K562 (cell line): ENCODE results near the gene ZMYND8. TPM values are rescaled to one million over a fixed set of nuclear protein-coding genes. Genes with fewer than 3 reads are reported as not detected.
A peak's percentile ranks its signal among the peaks of the same experiment; 100 is the strongest.

Experiments used
- AFF1 ChIP-seq, 2 experiments: fragments of 450-650 bp; IDR thresholded peaks; 2 replicates each; pipeline ENCODE4 v1.6.1; 2018; ENCODE audit warnings: mild to moderate bottlenecking in 2 of 2, low read depth in 1 of 2; ENCODE audit not compliant: partially characterized antibody in 2 of 2
- ARID2 ChIP-seq: fragments of 450-650 bp; IDR thresholded peaks from 2 replicates; pipeline ENCODE4 v1.6.1; 2017; ENCODE audit warnings: antibody characterized with exemption, mild to moderate bottlenecking
- BRD4 ChIP-seq: fragments of 200-600 bp; sonication (generic); IDR thresholded peaks from 2 replicates; pipeline ENCODE4 v1.6.1; 2017; ENCODE audit warnings: inconsistent platforms
- CREM ChIP-seq: IDR thresholded peaks from 2 replicates; pipeline ENCODE4 v1.6.1; 2014; ENCODE audit warnings: antibody characterized with exemption, low read depth
- FOS ChIP-seq: IDR thresholded peaks from 3 replicates; pipeline ENCODE4 v1.6.1; 2011; ENCODE audit not compliant: insufficient read length; ENCODE audit errors: extremely low read depth
- HMGN3 ChIP-seq: IDR thresholded peaks from 2 replicates; pipeline ENCODE4 v1.6.1; 2011; ENCODE audit warnings: borderline replicate concordance, low read depth, mild to moderate bottlenecking, mixed read lengths, low read length; ENCODE audit not compliant: insufficient read length; ENCODE audit errors: extremely low read depth
- MBD2 ChIP-seq: sonication (generic); IDR thresholded peaks from 2 replicates; pipeline ENCODE4 v1.6.1; 2016; ENCODE audit warnings: low read depth, borderline replicate concordance
- MCM5 ChIP-seq: fragments of 450-650 bp; IDR thresholded peaks from 2 replicates; pipeline ENCODE4 v1.6.1; 2016; ENCODE audit warnings: low read depth
- NR0B1 ChIP-seq: fragments of 450-650 bp; IDR thresholded peaks from one replicate; pipeline ENCODE4 v1.6.1; 2018; ENCODE audit warnings: mild to moderate bottlenecking, moderate library complexity; ENCODE audit not compliant: partially characterized antibody
- PCBP2 ChIP-seq: fragments of 200-400 bp; formaldehyde crosslinking; IDR thresholded peaks from 2 replicates; pipeline ENCODE4 v1.6.1; 2018; ENCODE audit warnings: low read length, low read depth, mild to moderate bottlenecking, moderate library complexity; ENCODE audit not compliant: poor library complexity, severe bottlenecking
- POLR2G ChIP-seq: fragments of 200-400 bp; formaldehyde crosslinking; IDR thresholded peaks from 2 replicates; pipeline ENCODE4 v1.6.1; 2017; ENCODE audit warnings: low read depth, mild to moderate bottlenecking, antibody characterized with exemption, low read length, moderate library complexity
- SAP30 ChIP-seq: fragments of 200-600 bp; sonication (generic); IDR thresholded peaks from 2 replicates; pipeline ENCODE4 v1.6.1; 2012; ENCODE audit warnings: borderline replicate concordance, low read depth, mild to moderate bottlenecking, moderate library complexity, low read length, control low read depth, inconsistent platforms; ENCODE audit not compliant: insufficient read depth, poor library complexity, severe bottlenecking
- SMAD2 ChIP-seq: fragments of 150-350 bp; IDR thresholded peaks from 2 replicates; pipeline ENCODE4 v1.6.1; 2014; ENCODE audit warnings: low read depth, mild to moderate bottlenecking, low read length
- TSC22D4 ChIP-seq: fragments of 450-650 bp; IDR thresholded peaks from 2 replicates; pipeline ENCODE4 v1.6.1; 2016; ENCODE audit warnings: missing genetic modification characterization, missing biosample characterization, control low read depth
- ZNF12 ChIP-seq: sonication (generic); formaldehyde crosslinking; IDR thresholded peaks from 2 replicates; pipeline ENCODE4 v1.4.0; 2020; ENCODE audit warnings: mild to moderate bottlenecking, missing genetic modification reagents
- ZNF311 ChIP-seq: fragments of 250-450 bp; sonication (Bioruptor Pico); IDR thresholded peaks from 2 replicates; pipeline ENCODE4 v1.4.0; 2020; ENCODE audit warnings: mild to moderate bottlenecking, moderate library complexity
- ZNF584 ChIP-seq: fragments of 200-800 bp; sonication (Bioruptor generic); IDR thresholded peaks from 2 replicates; pipeline ENCODE4 v1.6.1; 2016; ENCODE audit warnings: low read depth, mild to moderate bottlenecking, missing genetic modification characterization, missing compliant biosample characterization
- ZNF780A ChIP-seq: fragments of 250-450 bp; sonication (Bioruptor Pico); IDR thresholded peaks from 2 replicates; pipeline ENCODE4 v1.5.0; 2021; ENCODE audit warnings: mild to moderate bottlenecking
- polyA plus RNA-seq, 8 experiments: library from polyadenylated mRNA; depleted of rRNA in 4 of 8; stranded (reverse) in 5 of 8; unstranded in 3 of 8; fragments of >200 nt; fragmentation: Nextera tagmentation in 2 of 8; fragmentation: Illumina TruSeq in 1 of 8; extraction: Ambion mirVana in 2 of 8; extraction: Trizol in 1 of 8; gene quantifications; 2 replicates each; pipeline versions ENCODE4 v1.2.1 to v1.2.3, GENCODE V29; 2011 to 2014; ENCODE audit warnings: inconsistent platforms in 1 of 8, missing spikeins in 1 of 8
- total RNA-seq, 7 experiments: library from RNA; depleted of rRNA in 6 of 7; stranded (reverse); fragments of >200 nt in 6 of 7; fragmentation: Illumina TruSeq in 2 of 7; extraction: Trizol in 2 of 7; gene quantifications; 2 replicates each; pipeline versions ENCODE4 v1.2.1 to v1.2.3, GENCODE V29; 2011 to 2021; ENCODE audit warnings: low replicate concordance in 1 of 7
- TF ChIP-seq, protein P1 (sequence below): fragments of 250-450 bp; sonication (Bioruptor Pico); IDR thresholded peaks from 2 replicates; pipeline ENCODE4 v1.4.0; 2020

Gene ZMYND8
- total and polyA plus RNA-seq, 9 of the 15 experiments (the other 6 are each of a cell fraction or from before 2014, with no cell fraction given) = 31.8 to 148 (median 71.9) TPM

- TF ChIP-seq ZNF311 (CRISPR knock-in tag) (no peak), HMGN3 (no peak), FOS (no peak), NR0B1 (no peak), TSC22D4 (no peak), SMAD2 (no peak), AFF1 (IDR thresholded peaks at IDR 0.05; ENCODE audit: low read depth in 1 of 2, partially characterized antibody in 2 of 2) (peak in 1 of 2 experiments; percentile 30), MCM5 (no peak), POLR2G (no peak), ARID2 (peak; percentile 90), ZNF12 (CRISPR knock-in tag) (no peak), SAP30 (no peak), ZNF584 (CRISPR knock-in tag) (no peak), BRD4 (no peak), MBD2 (no peak), CREM (no peak), ZNF780A (CRISPR knock-in tag) (no peak), PCBP2 (no peak)
- TF ChIP-seq, protein P1, sequence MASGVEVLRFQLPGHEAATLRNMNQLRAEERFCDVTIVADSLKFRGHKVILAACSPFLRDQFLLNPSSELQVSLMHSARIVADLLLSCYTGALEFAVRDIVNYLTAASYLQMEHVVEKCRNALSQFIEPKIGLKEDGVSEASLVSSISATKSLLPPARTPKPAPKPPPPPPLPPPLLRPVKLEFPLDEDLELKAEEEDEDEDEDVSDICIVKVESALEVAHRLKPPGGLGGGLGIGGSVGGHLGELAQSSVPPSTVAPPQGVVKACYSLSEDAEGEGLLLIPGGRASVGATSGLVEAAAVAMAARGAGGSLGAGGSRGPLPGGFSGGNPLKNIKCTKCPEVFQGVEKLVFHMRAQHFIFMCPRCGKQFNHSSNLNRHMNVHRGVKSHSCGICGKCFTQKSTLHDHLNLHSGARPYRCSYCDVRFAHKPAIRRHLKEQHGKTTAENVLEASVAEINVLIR (CRISPR knock-in tag) = no peak
Measured at GRCh38 chr20:47257256-47257655, 99.2 kb downstream of the ZMYND8 start (continued).
